ENCODE results near the gene PDE8A.

Gene PDE8A

DNA sequence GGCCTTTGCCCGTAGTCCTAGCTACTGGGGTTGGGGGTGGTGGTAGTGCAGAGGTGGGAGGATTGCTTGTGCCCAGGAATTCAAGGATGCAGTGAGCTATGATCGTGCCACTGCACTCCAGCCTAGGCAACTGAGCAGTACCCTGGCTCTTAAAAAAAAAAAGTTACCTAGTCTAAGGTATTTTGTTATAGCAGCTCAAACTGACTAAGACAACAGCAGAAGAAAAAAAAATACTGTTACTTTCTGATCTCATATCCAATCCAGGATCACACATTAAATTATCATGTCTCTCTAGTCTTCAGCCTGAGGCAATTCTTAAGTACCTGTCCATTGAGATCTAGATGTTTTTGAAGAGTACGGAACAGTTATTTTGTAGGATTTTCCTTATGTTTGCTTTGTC, 39.8 kb downstream of the PDE8A start:
- TF ChIP-seq ZNF501 (tag by site-specific recombination; IDR thresholded peaks at IDR 0.05) (no peak), MEIS1 (CRISPR knock-in tag; IDR thresholded peaks at IDR 0.05; ENCODE audit: borderline replicate concordance) (no peak), ZNF768 (tag by site-specific recombination; IDR thresholded peaks at IDR 0.05) (no peak), ZNF112 (tag by site-specific recombination; IDR thresholded peaks at IDR 0.05) (no peak), ZNF488 (tag by site-specific recombination; IDR thresholded peaks at IDR 0.05) (no peak), ZNF76 (tag by site-specific recombination; IDR thresholded peaks at IDR 0.05; ENCODE audit: borderline replicate concordance, low read depth) (no peak), ZNF16 (tag by site-specific recombination; IDR thresholded peaks at IDR 0.05; ENCODE audit: low read depth) (no peak), ZNF585B (tag by site-specific recombination; IDR thresholded peaks at IDR 0.05) (no peak), ZNF266 (tag by site-specific recombination; IDR thresholded peaks at IDR 0.05; ENCODE audit: low read depth) (no peak), REPIN1 (tag by site-specific recombination; IDR thresholded peaks at IDR 0.05; ENCODE audit: low read depth) (no peak), ZNF2 (tag by site-specific recombination; IDR thresholded peaks at IDR 0.05) (no peak)
- H3K27ac ChIP-seq (ENCODE audit: extremely low read depth, low read depth, low read length): no peak overlapping the region
- ChIA-PET CTCF (interaction anchor here (0.6 to 0.9 kb wide), 5 partner anchors 12 to 198 kb away, joined by 3 to 5 read pairs (median 3); no protein-coding TSS in a partner anchor), POLR2A (no interaction called here)
- no peaks in the 10 kb centered on the region for H3K9me3 ChIP-seq (ENCODE audit: control insufficient read depth, insufficient read depth, low read depth, low read length)
- H3K4me3 ChIP-seq (ENCODE audit: low read depth, low read length): no peak overlapping the region
- H3K36me3 ChIP-seq (ENCODE audit: control insufficient read depth in 2 of 2, insufficient read depth in 1 of 2, low read length in 2 of 2): no peaks in the 10 kb centered on the region
- H3K4me1 ChIP-seq (ENCODE audit: control insufficient read depth, insufficient read depth, low read length): peaks cover 21% of the 10 kb centered on the region

DNA sequence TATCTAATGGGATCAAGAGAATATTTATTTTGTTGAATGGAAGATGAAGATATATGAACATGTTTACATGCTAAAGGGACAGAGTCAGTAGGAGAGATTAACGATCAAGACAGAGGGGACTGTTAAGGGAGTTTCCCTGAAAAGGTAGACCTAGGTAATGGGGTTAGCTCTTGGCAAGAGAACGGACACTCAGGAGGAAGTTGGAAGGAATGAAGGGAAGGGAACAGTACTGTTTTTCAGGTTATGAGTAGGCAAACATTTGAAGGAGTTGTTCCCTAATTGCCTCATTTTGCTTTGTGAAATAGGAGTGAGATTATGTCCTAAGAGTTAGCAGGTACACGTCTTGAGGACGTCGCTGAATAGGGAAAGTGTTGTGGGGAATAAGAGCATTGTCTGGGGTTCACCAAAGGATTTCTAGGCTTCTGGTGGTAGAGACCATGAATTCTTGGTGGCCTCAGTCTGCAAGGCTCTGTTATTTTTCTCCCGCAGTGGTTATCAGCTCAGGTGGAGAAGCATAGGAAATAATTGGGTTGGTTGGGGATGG, 41.3 kb downstream of the PDE8A start:
- Histone ChIP-seq H3K36me3 (ENCODE audit: control insufficient read depth in 2 of 2, insufficient read depth in 1 of 2, low read length in 2 of 2) (no peaks in the 10 kb centered on the region), H3K9me3 (ENCODE audit: control insufficient read depth, insufficient read depth, low read depth, low read length) (no peaks in the 10 kb centered on the region), H3K4me1 (ENCODE audit: control insufficient read depth, insufficient read depth, low read length) (peaks cover 30% of the 10 kb centered on the region), H3K4me3 (ENCODE audit: low read depth, low read length) (no peak overlapping the region), H3K27ac (ENCODE audit: extremely low read depth, low read depth, low read length) (no peak overlapping the region)
- ChIA-PET POLR2A (no interaction called here), CTCF (interaction anchor here (0.9 to 1.1 kb wide), 3 partner anchors 13 to 146 kb away, joined by 3 to 4 read pairs (median 4); no protein-coding TSS in a partner anchor)
- no peak for TF ChIP-seq ZNF548 (tag by site-specific recombination; IDR thresholded peaks at IDR 0.05)
- TF ChIP-seq ZNF214 (tag by site-specific recombination; IDR thresholded peaks at IDR 0.05; ENCODE audit: borderline replicate concordance): peak; percentile 92

- ChIA-PET POLR2A (interaction anchor here (0.7 kb wide), 1 partner anchor 1229 kb away, joined by 3 read pairs; no protein-coding TSS in a partner anchor), CTCF (interaction anchor here (0.7 kb wide), 1 partner anchor 21 kb away, joined by 4 read pairs; no protein-coding TSS in a partner anchor)
- Histone ChIP-seq H3K27ac (ENCODE audit: extremely low read depth, low read depth, low read length) (no peak overlapping the region), H3K4me1 (ENCODE audit: control insufficient read depth, insufficient read depth, low read length) (peaks cover 30% of the 10 kb centered on the region), H3K36me3 (ENCODE audit: control insufficient read depth in 2 of 2, insufficient read depth in 1 of 2, low read length in 2 of 2) (no peaks in the 10 kb centered on the region), H3K9me3 (ENCODE audit: control insufficient read depth, insufficient read depth, low read depth, low read length) (no peaks in the 10 kb centered on the region), H3K4me3 (ENCODE audit: low read depth, low read length) (no peak overlapping the region)
- no peak for TF ChIP-seq BCL11B (tag by site-specific recombination; IDR thresholded peaks at IDR 0.05; ENCODE audit: low read depth)
- TF ChIP-seq ZBTB17 (tag by site-specific recombination; IDR thresholded peaks at IDR 0.05): peak; percentile 16; the same call in 1 of the 2 replicates
Measured at GRCh38 chr15:85024003-85024402, 42.3 kb downstream of the PDE8A start.

GRCh38 chr15:85024509-85025336, 43.1 kb downstream of the PDE8A start:
- ChIA-PET CTCF (interaction anchor here (0.7 kb wide), 1 partner anchor 21 kb away, joined by 4 read pairs; no protein-coding TSS in a partner anchor), POLR2A (interaction anchor here (0.7 kb wide), 1 partner anchor 1230 kb away, joined by 3 read pairs; no protein-coding TSS in a partner anchor)
- H3K27ac ChIP-seq (ENCODE audit: extremely low read depth, low read depth, low read length): no peak overlapping the region
- no peak overlapping the region for H3K4me3 ChIP-seq (ENCODE audit: low read depth, low read length)
- no peaks in the 10 kb centered on the region for H3K36me3 ChIP-seq (ENCODE audit: control insufficient read depth in 2 of 2, insufficient read depth in 1 of 2, low read length in 2 of 2)
- peaks cover 30% of the 10 kb centered on the region for H3K4me1 ChIP-seq (ENCODE audit: control insufficient read depth, insufficient read depth, low read length)
- H3K9me3 ChIP-seq (ENCODE audit: control insufficient read depth, insufficient read depth, low read depth, low read length): no peaks in the 10 kb centered on the region
- TF ChIP-seq, protein P1, sequence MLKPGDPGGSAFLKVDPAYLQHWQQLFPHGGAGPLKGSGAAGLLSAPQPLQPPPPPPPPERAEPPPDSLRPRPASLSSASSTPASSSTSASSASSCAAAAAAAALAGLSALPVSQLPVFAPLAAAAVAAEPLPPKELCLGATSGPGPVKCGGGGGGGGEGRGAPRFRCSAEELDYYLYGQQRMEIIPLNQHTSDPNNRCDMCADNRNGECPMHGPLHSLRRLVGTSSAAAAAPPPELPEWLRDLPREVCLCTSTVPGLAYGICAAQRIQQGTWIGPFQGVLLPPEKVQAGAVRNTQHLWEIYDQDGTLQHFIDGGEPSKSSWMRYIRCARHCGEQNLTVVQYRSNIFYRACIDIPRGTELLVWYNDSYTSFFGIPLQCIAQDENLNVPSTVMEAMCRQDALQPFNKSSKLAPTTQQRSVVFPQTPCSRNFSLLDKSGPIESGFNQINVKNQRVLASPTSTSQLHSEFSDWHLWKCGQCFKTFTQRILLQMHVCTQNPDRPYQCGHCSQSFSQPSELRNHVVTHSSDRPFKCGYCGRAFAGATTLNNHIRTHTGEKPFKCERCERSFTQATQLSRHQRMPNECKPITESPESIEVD (tag by site-specific recombination; IDR thresholded peaks at IDR 0.05): peak; percentile 94
- TF ChIP-seq ZBTB11 (tag by site-specific recombination; conservative IDR thresholded peaks at IDR 0.05; ENCODE audit: low read depth): no peak
- peak; percentile 67 for TF ChIP-seq PRDM1 (tag by site-specific recombination; IDR thresholded peaks at IDR 0.05)
- TF ChIP-seq ZNF341 (tag by site-specific recombination; IDR thresholded peaks at IDR 0.05; ENCODE audit: low read depth): peak; percentile 28; the same call in 1 of the 2 replicates
- TF ChIP-seq ZNF830 (tag by site-specific recombination; IDR thresholded peaks at IDR 0.05; ENCODE audit: low read depth): no peak
- TF ChIP-seq TRIM28 (IDR thresholded peaks at IDR 0.05; ENCODE audit: borderline replicate concordance, low read length): 0 out of 2 replicates have a peak, but pooled peaks have one; percentile 24
